Coronary artery (tissue), 2 donors: ENCODE results near the gene FBXL13.
"Not testable (repeated sequence)": the region's sequence is repeated elsewhere in the genome, so short reads cannot be mapped to it uniquely, and the experiment has no call there.

Source experiments
- DNase-seq: peaks from one replicate; pipeline ENCODE4 v3.0.0-alpha.2; 2017; ENCODE audit warnings: low spot score
- H3K27ac ChIP-seq, 2 donors: fragments of 200-600 bp; sonication (generic); one replicate each; pipeline ENCODE4 v1.5.1; 2016 to 2019
- H3K4me3 ChIP-seq: fragments of 200-600 bp; sonication (generic); 2 replicates; pipeline ENCODE4 v1.5.1; 2016; ENCODE audit warnings: mild to moderate bottlenecking, moderate library complexity
- CTCF ChIP-seq: fragments of 200-600 bp; sonication (generic); IDR thresholded peaks from one replicate; pipeline ENCODE4 v1.5.1; 2019; ENCODE audit warnings: antibody characterized with exemption

The FBXL13 gene

GRCh38 chr7:102916426-102916825 lies 158.2 kb downstream of the FBXL13 start:
- no peak for TF ChIP-seq CTCF
- DNase-seq = no peak
- Histone ChIP-seq H3K4me3 (no peak overlapping the region), H3K27ac (peak overlapping the region; percentile 52 to 57)

DNA sequence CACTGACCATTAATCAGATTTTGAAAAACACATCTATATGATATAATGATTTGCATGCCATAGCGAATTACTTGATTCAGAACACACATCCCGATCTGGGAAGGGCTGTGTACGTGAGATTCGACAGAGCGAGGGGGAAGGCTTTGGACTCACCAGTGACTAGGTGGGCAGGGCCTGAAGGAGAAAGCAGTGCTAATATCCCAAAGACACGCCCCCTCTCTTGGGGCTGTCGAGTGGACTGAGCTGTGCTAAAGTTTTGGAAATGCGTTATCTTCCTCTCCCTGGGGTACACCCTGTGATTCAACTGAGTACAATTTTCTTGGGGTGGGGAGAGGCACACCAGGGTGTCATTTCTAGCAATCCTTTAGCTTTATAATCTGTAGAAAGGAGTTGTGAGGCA lies 160.0 kb downstream of the FBXL13 start:
- TF ChIP-seq CTCF = no peak
- Histone ChIP-seq H3K4me3 (peak overlapping the region; percentile 60), H3K27ac (peak overlapping the region; percentile 73 to 80)
- peak; percentile 91 for DNase-seq

DNA sequence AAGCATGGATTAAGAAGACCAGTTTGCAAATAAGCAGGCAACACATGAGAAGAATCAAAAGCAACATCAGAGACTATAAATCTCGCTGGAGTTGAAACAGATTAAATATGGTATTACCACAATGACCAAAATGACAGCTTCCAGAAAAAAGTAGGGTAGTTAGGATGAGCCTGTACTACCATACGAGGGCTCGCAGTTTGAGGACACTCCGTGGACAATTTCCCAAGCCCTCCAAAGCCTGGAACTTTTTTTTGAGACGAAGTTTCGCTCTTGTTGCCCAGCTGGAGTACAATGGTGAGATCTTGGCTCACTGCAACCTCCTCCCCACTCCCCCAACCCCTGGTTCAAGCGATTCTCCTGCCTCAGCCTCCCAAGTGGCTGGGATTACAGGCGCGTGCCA lies 160.8 kb downstream of the FBXL13 start:
- peak overlapping the region; percentile 60 for H3K4me3 ChIP-seq
- no peak for DNase-seq
- peak overlapping the region; percentile 73 to 80 for H3K27ac ChIP-seq
- TF ChIP-seq CTCF = no peak

DNA sequence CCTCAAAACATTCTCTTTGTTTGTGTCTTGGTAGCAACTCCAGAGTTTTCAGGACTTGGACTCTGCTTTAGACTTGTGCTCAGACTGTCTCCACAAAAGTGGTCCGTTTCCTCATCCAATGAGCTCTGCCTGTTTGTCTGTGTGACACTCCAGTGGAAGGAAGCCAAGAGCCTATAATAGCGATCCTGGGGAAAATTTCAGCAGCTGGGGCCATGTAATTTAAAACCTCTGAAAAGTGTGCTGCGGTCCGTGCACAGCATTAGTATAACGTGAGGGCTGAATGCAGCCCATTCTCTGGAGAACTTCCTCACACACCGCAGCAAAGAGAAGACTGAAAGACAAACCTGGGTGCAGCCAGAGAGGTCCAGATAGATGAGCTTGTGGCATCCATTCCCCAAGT lies 161.9 kb downstream of the FBXL13 start, which contains the start of gene LRRC17:
Gene LRRC17 (plus strand): TSS at position 259 of the 400 bp plus-strand sequence. CDS start 20,914 bp downstream, outside the sequence.
- TF ChIP-seq CTCF = no peak
- DNase-seq = no peak
- Histone ChIP-seq H3K4me3 (peak within 1 kb of the TSS; percentile 60), H3K27ac (peak within 1 kb of the TSS; percentile 73 to 80)

DNA sequence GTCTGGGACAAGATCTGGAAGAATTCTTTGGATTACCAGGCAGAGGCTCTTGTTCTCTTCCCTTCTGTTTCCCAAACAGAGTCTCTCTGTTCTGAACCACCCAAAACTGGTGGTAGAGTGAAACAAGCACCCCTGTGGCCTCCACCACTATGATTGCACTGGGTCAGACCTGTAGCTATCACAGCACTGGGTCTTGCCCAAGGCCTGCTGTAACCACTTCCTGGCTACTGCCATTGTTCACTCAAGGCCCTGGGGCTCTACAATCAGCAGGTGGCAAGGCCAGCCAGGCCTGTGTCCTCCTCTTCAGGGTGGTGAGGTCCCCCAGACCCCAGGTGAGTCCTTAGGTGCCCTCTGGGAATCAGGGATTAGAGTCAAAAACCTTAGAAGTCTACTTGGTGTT lies 165.9 kb downstream of the FBXL13 start:
- no peak overlapping the region for H3K27ac ChIP-seq
- DNase-seq = no peak

DNA sequence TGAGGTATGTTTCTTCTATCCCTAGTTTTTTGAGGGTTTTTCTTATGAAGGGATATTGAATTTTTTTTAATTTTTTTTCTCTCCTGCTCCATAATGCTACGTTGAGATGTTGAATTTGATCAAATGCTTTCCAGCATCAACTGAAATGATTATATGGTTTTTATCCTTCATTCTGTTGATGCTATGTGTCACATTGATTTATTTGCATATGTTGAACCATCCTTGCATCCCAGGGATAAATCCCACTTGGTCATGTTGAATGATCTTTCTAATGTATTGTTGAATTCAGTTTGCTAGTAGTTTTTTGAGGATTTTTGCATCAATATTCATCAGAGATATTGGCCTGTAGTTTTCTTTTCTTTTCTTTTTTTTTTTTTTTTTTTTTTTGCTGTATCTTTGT lies 171.0 kb downstream of the FBXL13 start:
- H3K27ac ChIP-seq, H3K4me3 ChIP-seq, DNase-seq: not testable (repeated sequence)

More for the DNA sequence above, 165.9 kb downstream of the FBXL13 start:
- no peak overlapping the region for H3K4me3 ChIP-seq
- TF ChIP-seq CTCF = no peak

DNA sequence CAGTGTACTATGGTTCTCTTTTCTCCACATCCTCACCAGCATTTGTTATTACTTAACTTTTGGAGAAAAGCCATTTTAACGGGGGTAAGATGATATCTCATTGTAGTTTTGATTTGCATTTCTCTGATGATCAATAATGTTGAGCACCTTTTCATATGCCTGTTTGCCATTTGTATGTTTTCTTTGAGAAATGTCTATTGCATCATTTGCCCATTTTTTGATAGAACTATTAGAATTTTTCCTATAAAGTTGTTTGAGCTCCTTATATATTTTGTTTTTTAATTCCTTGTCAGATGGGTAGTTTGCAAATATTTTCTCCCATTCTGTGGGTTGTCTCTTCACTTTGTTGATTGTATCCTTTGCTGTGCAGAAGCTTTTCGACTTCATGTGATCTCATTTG lies 172.5 kb downstream of the FBXL13 start:
- H3K4me3 ChIP-seq, H3K27ac ChIP-seq, DNase-seq: not testable (repeated sequence)

DNA sequence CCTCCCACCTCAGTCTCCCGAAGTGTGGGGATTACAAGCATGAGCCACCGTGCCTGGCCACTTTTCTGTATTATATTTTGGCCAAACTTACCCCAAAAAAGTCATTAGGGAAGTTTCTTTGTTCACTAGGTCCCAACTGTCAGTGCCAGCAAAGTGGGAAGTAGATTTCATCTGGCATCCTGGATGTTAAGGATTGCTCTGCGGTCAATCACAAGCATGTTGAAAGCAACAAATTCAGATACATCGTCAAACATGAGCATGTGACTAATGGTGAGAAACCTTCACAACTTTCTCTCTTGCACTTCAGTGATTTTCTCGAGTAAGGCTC lies 176.1 kb downstream of the FBXL13 start:
- Histone ChIP-seq H3K27ac (no peak overlapping the region), H3K4me3 (no peak overlapping the region)
- no peak for DNase-seq
- TF ChIP-seq CTCF = no peak
